Gastroesophageal sphincter (tissue), 2 donors: ENCODE measurements around the gene SUB1.

ENCODE experiments used
- EP300 ChIP-seq: sonication (generic); formaldehyde crosslinking; IDR thresholded peaks from one replicate; pipeline ENCODE4 v1.6.1; 2017; ENCODE audit warnings: antibody characterized with exemption, mild to moderate bottlenecking
- POLR2A ChIP-seq, 2 donors: fragments of 450-650 bp; IDR thresholded peaks; one replicate each; pipeline ENCODE4 v1.6.1; 2017; ENCODE audit warnings: antibody characterized with exemption in 2 of 2, mild to moderate bottlenecking in 2 of 2, moderate library complexity in 1 of 2

- TF ChIP-seq EP300 (no peak), POLR2A (IDR thresholded peaks at IDR 0.05) (no peak)
Observed at GRCh38 chr5:32638309-32638708, 53.0 kb downstream of the SUB1 start.
